GM10847 (cell line): Measurements from ENCODE around the gene TRMU.

Experiments
- POLR2A ChIP-seq: IDR thresholded peaks from 2 replicates; pipeline ENCODE4 v1.6.1; 2011; ENCODE audit not compliant: insufficient read length; ENCODE audit errors: extremely low read depth

The TRMU gene

DNA sequence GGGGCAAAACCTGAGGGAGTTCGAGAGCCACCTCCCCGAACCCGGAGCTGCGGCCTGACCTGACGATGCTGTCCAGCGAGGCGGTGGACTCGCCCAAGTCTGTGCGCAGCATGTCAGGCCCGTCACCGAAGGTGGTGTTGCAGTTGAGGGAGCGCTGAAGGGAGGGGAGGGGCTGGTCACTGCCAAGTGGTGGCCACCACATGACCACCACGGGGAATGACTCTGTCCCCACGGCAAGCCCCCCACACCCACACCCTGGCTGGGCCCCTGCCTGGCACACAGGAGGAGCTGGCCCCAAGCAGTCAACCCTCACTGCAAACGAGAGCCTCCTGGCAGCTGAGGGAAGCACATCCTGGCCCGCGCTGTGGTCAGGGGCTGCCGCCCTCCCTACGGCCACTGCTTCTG lies 30.8 kb downstream of the TRMU start:
- TF ChIP-seq POLR2A = no peak

DNA sequence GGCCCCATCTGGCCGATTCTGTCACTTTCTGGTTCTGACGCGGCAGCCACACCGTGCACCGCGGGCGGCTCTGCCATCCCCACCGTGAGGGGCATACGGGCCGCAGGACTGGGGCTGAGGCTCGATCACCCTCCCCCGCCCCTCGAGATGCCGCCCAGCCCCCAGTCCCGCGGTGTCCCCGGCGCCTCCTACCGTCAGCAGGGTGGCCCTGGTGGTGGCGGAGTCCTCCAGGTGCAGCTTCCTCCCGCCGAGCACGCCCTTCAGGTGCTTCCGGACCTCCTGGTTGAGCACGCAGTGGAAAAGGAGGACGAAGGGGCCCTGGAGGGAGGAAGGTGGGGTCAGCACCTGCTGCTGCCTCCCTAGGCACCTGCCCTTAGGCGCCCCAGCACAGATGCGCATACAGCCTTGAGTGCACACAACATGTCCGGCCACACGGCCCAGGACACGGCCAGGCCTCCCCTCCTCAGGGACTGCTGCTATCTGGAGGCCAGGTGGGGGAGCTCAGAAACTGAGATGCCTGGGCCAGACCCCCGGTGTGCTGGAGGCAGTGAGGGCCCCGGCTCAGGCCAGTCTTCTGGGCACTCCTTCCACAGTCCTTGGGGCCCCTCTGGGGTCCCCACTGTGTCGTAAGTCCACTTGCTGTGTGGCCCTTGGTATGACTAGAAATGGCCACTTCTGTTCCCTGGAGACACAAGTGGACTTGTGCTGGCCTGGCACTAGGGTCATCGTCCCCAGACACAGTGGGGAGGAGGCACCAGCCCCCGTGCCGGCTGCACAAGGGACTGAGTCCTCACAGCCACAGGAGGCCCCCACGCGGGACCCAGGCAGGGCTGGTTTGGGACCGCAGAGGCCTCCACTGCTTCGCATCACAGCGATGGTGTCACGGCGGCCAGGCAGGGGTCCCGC lies 31.5 kb downstream of the TRMU start:
- no peak for TF ChIP-seq POLR2A

DNA sequence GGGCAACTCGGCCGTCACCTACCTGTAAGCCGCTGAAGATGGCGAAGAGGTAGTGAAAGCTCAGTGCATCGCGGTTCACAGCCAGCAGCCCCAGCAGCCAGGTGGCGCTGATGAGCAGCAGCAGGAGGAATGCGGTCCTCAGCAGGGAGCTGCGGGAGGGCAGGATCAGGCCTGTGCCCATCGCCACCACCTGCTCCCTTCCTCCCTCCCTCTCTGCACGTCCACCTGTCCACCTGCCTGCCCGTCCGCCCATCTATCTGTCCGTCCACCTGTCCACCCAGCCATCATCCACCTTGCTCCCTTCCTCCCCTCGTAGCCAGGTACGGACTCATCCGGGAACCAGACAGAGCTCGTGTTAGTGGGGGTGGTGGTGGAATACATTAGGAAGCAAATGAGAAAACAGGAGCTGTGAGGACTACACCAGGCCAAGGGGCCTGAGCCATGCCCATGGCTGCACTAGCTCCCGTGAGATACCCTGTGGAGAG lies 32.2 kb downstream of the TRMU start:
- no peak for TF ChIP-seq POLR2A

DNA sequence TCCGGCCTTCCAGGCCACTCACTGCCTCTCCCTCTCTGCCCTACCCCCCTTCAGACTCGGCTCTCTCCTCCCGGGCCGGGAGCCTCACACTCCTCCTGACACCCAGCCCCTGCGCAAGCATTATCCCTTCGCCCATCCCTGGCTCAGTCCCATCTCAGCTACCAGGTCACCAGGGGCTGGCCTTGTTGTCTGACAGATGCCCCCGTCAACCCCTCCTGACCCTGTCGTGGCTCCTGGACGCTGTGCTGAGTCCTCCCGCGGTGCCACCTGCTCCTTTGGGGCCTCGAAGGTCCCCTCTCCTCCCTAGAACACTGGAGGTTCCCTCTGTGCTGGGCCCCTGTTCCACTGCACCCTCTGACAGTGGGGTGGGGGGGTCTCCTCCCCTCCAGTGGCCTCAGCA lies 32.9 kb downstream of the TRMU start:
- no peak for TF ChIP-seq POLR2A

DNA sequence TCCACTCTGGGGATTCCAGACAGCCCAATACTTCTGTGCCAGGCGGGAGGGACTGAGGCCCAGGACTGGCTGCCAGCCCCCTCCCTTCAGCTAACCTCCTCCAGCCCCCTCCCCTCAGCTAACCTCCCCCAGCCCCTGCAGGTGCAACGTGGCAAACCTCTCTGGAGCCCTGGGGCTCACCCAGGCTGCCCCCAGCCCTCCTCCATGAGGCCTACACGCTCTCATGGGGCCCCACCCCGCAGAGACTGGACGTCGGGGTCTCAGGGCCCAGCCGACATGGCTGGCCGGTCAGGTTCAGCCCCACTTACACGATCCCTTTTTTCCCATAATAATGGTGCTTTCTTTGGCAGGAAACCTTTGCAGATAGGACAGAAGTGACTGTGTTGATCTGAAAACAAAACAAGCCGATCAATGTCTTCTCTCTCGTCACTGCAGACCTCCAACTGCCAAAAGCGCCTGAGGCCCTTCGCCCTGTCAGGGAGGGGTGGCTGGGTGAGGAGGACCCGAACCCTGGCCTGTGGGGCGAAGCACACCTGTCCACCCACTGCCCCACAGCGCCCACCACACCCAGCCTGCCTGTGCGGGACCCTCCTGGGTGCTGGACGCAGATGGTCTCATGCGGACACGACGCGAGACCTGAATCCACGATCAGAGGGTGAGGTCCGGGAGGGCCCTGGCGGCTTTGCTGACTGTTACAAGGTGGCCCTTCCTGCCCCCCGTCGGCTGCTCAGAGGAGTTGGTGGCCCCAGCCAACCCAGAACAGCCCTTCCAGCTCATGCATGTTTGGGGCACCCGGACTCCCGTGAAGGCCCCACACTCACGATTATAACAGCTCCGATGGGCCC lies 33.6 kb downstream of the TRMU start:
- no peak for TF ChIP-seq POLR2A

DNA sequence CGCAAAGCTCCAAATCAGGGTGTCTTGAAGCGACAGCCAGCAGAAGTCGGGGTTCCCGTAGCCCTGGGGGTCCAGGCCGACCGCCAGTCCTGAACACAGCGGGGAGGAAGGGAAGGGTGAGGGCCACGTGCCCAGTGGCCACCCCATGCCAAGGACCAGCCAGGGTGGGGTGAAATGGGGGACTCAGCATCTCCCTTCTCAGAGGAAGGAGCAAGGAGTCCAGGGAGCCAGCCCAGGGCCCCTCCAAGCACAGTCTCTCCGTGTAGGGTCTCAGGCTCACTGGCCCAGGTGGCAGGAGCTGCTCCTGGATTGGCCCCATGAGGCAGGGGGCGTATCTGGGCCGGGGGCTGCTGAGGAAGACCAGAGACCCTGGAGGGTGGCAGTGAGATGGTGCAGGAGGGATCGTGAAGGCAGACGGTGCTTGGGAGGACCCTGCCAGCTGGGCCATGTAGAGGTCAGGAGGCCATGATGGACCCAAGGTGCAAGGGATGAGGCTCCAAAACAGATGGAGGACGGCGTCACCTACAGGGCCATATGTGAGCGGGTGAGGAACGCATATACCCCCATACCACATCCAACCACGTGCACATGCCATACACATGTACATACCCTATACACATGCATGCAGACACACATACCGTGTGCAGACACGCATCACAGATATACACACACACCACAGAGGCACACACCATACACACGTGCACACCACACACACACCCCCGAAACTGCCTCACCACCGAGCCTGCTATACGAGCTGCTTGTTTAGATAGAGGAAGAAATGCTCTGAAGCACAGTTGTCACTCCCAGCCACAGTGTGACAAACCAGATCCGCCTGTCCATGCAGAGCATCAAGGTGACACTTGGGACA lies 34.4 kb downstream of the TRMU start:
- no peak for TF ChIP-seq POLR2A

DNA sequence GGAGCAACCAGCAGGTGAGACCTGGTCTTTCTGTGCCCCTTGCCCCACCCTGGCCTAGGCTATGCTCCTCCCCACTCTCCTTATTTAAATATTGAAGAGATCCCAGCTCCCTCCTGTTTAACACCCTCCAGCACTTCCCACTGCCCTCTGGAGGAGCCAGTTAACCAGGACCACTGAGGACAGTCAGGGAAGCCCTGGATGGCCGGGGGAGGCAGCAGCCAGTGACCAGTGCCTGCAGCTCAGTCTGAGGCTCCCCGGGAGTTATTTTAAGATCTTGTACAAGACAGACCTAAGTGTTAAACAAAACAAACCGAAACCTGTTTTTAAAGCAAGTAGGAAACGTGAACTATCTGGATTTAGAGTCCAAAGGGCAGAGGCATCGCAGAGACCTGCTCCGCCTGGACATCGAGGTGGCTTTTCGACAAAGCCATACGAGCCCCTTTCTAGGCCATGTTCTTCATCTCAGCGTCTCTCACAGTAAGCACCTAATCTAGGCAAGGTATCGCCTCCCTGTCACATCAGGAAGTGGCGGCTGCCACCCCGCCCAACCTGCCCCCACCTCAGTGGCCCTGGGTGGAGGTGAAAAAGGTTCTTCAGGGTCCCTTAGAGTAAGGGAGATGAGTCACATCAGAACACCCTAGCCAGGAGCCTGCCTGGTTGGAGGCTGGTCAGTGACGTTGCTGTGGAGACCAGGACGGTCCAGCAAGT lies 35.2 kb downstream of the TRMU start:
- TF ChIP-seq POLR2A = no peak

DNA sequence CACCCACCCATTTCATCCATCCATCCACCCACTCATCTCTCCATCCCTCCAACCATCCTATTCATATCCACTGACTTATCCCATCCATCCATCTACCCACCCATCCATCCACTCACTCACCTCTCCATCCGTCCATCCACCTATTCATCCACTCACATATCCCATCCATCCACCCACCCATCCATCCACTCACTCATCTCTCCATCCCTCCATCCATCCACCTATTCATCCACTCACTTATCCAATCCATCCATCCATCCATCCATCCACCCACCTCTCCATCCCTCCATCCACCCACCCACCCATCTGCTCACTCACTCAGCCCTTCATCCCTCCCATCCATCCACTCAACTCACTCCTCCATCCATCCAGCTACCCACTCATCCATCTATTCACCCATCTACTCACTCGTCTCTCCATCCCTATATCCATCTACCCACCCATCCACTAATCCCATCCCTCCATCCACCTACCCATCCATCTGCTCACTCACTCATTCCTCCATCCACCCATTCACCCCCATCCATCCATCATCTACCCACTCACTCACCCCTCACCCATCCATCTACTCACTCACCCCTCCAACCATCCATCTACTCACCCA lies 36.2 kb downstream of the TRMU start:
- TF ChIP-seq POLR2A = no peak

DNA sequence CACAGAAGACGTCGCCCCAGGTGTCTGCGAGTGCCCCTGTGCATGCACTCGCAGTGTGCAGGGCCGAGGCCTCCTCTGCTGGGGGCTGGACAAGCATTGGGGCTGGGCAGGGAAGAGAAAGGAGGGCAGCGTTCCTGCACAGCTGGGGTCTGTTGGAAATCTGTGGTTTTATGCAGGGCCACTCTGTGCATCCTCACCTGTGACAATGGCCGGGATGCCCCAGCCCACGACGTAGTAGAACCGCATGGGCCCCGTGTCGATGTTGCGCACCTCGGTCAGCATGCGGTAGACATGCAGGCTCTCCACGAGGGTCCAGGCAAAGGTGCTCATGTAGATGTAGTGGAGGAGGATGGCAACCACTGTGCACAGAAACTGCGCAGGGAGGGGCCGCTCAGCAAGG lies 37.2 kb downstream of the TRMU start:
- TF ChIP-seq POLR2A = no peak

DNA sequence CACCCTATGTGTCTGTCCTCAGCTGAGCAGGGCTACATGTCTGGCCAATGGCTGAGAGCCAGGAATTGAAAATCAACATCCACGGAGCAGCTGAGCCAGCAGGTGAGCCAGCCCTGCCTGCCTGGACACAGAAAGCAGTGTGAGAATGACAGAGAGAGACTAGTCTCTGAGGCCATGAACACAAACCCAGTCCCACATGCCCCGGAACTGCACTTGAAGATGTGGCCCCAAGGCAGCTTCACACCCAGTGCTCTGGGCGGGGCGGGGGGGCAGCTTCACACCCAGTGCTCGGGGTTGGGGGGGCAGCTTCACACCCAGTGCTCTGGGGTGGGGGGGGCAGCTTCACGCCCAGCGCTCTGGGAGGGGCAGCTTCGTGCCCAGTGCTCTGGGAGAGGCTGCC lies 37.6 kb downstream of the TRMU start:
- no peak for TF ChIP-seq POLR2A

DNA sequence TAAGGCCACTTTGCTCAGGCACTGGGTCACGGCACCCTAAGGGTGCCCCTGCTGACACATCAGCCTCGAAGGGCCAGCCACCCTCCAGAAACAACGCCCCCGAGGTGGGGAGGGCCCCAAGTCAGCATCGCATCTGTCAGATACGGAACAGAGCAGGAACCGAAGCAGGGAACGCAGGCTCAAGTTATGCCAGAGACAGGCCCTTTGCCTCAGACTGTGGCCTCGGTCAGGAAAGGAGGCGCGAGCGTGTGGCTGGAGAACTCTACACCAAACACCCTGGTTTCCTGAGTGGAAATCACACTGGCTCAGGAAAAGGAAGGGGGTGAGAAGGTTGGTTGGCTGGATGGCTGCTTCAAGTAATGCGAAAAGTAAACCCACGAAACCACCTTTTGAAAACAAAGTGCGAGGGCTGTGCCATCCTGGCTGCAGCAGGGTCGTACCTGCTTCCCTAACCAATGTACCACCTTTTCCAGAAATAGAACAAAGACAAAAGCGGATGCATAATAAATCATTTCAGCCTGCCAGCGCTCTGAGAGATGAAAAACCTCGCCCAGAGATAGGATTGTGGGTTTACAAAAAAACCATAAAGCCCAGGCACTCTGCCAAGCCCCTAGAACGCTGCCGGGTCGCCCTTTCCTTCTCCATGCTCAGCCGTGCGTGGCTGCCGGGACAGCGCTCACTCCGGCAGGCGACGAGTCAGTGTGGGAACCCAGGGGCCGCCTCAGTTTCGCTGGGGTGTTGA lies 38.6 kb downstream of the TRMU start:
- TF ChIP-seq POLR2A = no peak

DNA sequence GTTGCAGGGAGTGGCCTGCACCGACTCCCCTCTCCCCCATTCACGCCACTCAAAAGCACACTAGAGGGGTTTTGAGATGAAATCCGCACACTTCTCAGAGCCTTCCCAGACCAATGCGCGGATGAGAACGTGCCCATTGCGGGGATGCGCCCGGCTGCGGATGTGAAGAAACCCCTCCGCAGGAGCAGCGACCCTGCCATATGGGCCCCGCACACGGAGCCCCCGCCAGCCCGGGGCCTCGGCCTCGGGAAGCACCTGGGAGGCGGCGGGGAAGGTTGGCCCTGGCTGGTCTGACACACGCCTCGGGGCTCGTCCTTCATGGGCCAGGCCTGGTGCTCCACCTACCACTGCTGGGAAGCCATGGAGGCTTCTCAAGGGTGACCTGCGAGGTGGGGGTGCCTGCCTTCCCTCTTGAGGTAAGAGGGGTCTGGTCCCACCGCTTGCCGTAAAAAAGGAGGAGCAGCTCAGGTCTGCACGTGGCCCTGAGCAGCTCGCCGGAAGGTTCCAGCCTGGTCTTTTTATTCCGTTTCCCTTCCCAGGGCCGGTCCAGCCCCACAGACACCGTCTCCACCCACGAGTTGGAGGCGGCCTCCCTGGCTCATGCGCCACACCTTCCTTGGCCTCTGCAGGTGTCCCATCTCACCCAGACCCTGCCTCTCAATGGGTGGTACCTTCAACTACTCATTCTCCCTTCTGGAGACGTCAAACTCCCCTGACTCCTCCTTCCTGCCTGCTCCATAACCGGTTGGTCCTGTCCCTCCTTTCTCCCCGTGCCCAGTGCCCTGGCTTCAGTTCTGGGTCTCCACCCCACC lies 39.4 kb downstream of the TRMU start:
- no peak for TF ChIP-seq POLR2A

DNA sequence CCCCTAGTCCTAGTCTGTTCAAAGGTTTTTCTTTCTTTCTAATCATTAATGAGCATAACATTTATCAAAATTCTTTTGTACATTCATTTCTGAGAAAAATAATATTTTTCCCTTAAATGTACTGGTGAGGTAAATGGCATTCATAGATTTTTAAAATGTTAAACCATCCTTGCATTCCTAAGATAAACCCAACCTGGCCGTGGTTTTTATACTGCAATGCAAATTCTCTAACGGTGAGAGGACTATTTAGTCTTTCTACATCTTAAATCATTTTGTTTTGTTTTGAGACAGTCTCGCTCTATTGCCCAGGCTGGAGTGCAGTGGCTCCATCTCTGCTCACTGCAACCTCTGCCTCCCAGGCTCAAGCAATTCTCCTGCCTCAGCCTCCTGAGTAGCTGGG lies 40.6 kb downstream of the TRMU start:
- TF ChIP-seq POLR2A = no peak
